IPS-NIHi11 (cell line): ENCODE data around the gene GPC1.
"Not testable (repeated sequence)": the region's sequence is repeated elsewhere in the genome, so short reads cannot be mapped to it uniquely, and the experiment has no call there.

Source experiments
- DNase-seq: peaks from one replicate; pipeline ENCODE4 v3.0.0; 2012; ENCODE audit warnings: mixed read lengths, low spot score

GPC1 gene

DNA sequence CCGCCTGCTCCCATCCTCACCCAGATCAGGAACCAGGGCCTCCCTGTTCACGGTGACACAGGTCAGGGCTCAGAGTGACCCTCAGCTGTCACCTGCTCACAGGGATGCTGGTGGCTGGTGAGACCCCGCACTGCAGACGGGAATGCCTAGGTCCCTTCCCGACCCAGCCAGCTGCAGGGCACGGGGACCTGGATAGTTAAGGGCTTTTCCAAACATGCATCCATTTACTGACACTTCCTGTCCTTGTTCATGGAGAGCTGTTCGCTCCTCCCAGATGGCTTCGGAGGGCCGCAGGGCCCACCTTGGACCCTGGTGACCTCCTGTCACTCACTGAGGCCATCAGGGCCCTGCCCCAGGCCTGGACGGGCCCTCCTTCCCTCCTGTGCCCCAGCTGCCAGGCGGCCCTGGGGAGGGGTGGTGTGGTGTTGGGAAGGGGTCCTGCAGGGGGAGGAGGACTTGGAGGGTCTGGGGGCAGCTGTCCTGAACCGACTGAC, 31.7 kb downstream of the GPC1 start:
- DNase-seq = peak; percentile 7

GRCh38 chr2:240467659-240468302, 32.3 kb downstream of the GPC1 start:
- DNase-seq = peak; percentile 43

- DNase-seq = peak; percentile 23
Measured at GRCh38 chr2:240468303-240469238, 33.1 kb downstream of the GPC1 start.

DNA sequence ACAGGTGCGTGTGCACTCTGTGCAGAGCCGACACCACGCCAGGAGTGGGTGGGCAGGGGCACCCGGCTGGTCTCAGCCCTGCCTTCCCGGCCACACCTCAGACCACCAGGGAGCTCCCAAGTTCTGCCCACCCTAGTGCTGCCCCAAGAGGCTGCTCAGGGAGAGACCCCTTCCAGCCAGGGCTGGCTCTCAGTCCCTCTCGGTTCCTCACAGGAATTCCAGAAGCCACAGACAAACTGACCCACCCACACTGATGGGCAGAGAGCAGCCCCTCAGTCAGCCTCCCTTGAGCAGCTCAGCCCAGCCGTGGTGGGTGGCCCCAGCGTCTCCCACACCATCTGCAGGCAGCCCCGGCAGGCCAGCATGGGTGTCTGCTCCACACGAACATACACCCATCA, 33.8 kb downstream of the GPC1 start:
- peak; percentile 62 for DNase-seq

DNA sequence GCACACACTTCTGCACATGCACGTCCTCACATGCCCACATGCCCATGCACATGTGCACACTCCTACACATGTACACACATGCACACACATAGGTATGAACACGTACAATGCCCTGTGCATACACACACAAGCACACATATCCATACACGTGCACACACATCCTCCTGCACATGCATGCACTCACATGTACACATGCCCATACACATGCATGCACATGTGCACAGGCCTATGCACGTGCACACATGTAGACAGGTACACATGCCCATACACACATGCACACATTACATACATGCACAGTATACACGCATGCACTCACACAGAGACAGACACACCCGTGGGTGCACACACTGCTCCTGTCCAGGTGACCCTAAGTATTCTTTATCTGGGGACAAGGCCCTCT, 34.3 kb downstream of the GPC1 start:
- DNase-seq = peak; percentile 0

DNA sequence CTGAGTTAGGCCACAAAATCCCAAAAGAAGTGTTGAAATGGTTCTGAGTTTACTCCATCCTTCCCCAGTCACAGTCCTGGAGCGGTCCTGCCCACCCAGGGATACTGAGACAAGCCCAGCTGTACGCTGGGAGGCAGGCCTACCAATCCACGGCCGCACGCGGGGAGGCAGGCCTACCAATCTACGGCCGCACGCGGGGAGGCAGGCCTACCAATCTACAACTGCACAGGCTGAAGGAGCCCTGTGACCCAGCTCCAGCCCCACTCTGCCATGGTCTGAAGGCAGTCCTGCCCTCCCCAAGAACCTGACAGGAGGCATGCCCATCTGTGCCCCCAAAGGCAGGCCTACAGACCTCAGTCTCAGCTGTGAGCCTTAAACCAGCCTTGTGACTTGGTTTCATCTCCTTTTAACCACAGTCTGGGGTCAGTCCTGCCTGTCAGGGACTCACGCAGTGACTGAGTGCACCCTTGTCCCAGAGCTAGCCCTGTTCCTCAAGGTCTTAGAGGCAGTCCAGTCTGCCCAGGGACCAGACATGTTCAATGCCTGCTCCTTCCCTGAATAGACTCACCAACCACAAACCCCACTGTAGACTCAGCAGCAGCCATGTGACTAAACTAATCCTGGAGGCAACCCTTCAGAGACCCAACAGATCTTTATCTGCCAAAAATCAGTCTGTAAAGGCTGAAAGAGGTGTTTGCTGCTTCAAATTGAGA, 36.8 kb downstream of the GPC1 start:
- peak; percentile 8 for DNase-seq

- no peak for DNase-seq
Measured at GRCh38 chr2:240473211-240473610, 37.7 kb downstream of the GPC1 start.

- peak; percentile 4 for DNase-seq
Measured at GRCh38 chr2:240477916-240478315, 42.5 kb downstream of the GPC1 start.

- DNase-seq = peak; percentile 1
Measured at GRCh38 chr2:240478346-240479110, 43.1 kb downstream of the GPC1 start.

- peak; percentile 4 for DNase-seq
Measured at GRCh38 chr2:240479111-240479501, 43.6 kb downstream of the GPC1 start.

DNA sequence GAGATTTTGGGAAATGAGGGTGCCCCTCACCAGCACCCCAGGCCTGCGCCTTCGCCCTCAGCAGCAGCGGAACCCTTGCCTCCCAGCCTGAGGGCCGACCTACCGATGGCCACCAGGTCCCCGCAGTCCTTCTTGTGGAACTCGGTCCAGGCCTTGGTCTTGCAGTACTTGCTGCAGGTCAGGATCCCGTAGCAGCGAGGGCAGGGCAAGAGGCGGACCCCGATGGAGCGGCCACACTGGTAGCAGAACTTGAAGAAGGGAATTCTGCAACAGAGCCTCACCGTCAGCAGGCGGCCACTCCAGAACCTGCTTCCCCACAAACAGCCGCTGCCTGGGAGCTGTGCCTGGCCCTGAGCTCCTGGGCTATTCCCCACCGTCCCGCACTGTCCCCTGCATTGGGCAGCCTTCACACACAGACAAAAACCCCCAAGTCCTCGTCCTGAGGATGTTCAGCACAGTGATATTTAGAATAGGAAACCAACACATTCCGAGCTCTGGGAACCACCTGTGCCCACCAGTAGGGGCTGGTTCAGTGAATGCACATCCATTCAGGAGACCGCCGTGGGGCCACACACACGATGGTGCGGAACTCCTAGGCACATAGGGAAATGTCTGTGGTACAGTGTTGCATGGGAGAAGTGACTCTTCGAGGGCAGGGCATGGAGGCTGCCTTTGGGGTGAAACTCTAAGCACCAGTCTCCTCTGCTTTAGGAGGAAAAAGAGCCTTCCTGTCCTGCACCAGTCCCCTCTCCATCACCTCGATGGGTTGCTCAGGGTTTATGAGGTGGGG, 45.6 kb downstream of the GPC1 start:
- DNase-seq = peak; percentile 4

GRCh38 chr2:240481720-240482119, 46.3 kb downstream of the GPC1 start:
- DNase-seq = peak; percentile 1

- peak; percentile 3 for DNase-seq
Measured at GRCh38 chr2:240482141-240482540, 46.7 kb downstream of the GPC1 start.

GRCh38 chr2:240491483-240491882, 56.0 kb downstream of the GPC1 start:
- DNase-seq = no peak

GRCh38 chr2:240494194-240494793, 58.8 kb downstream of the GPC1 start:
- DNase-seq = peak; percentile 1

DNA sequence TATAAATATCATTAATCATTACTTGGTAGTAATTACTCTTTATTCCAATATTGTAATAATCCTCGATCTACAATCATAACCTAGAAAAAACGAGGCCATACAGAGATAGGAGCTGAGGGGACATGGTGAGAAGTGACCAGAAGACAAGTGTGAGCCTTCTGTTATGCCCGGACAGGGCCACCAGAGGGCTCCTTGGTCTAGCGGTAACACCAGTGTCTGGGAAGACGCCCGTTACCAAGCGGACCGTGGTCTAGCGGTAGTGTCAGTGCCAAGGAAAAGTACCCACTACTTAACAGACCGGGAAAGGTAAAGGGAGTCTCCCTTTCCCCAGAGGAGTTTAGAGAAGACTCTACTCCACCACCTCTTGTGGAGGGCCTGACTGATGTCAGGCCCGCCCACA, 59.5 kb downstream of the GPC1 start:
- not testable (repeated sequence) for DNase-seq

GRCh38 chr2:240497082-240497481, 61.6 kb downstream of the GPC1 start:
- DNase-seq = peak; percentile 66

GRCh38 chr2:240498171-240498957, 62.9 kb downstream of the GPC1 start:
- peak; percentile 1 for DNase-seq

DNA sequence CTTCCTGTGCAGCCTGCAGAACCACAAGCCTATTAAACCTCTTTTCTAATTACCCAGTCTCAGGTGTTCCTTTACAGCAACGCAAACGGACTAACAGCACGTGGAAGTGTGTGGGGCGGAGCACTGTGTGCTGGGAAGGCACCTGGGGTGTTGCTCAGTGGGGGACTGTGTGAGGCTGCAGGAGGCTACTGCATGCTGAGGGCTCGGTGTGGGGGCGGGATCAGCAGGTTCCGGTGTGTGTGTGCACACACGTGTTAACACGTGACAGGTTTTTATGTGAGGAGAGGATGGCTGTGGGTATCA, 63.4 kb downstream of the GPC1 start:
- DNase-seq = peak; percentile 5
